GM19395 (cell line): ENCODE measurements around the gene MAP4K3.

Experiments
- ATAC-seq: cut with Tn5 transposase; IDR thresholded peaks from one replicate; pipeline ENCODE4 v1.9.1; 2021; ENCODE audit warnings: mild to moderate bottlenecking, moderate library complexity; ENCODE audit not compliant: unreplicated experiment

MAP4K3 gene

DNA sequence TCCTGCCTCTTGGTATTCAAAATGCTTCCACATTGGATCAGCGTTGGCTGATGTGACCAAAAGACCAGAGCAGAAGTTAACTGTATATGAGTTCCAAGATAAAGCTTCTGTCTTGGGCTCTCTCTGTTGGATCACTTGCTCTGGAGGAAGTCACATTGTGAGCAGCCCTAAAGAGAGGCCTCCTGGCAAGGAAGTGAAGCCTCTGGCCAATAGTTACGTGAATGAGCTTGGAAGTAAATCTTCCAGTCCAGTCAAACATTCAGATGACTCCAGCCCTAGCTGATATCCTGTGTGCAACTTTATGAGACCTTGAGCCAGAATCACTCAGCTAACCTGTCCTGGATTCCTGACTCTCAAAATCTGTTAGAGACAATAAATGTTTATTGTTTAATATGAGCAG is 125.6 kb downstream of the MAP4K3 start:
- ATAC-seq = no peak

GRCh38 chr2:39308778-39309177 is 128.3 kb downstream of the MAP4K3 start:
- ATAC-seq = no peak

DNA sequence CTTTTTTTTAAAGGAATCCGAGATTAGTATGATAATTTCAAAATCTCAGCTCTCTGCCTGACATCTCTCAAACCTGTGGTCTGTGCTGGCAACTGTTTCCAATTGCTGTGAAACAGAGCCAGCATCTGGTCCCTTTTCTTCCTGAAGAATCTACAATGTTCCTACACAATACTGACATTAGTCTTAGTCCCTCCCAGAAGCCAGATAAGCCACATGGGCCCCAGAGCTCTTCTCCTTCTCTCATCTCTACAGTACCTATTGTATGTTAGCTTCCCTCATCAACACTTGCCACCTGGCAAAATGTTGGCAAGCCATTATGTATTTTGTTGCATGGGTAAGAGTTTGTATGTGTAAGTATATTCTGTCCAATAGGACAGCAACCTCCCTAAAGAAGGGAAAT is 130.5 kb downstream of the MAP4K3 start:
- no peak for ATAC-seq

GRCh38 chr2:39304729-39305128 is 132.4 kb downstream of the MAP4K3 start:
- no peak for ATAC-seq

DNA sequence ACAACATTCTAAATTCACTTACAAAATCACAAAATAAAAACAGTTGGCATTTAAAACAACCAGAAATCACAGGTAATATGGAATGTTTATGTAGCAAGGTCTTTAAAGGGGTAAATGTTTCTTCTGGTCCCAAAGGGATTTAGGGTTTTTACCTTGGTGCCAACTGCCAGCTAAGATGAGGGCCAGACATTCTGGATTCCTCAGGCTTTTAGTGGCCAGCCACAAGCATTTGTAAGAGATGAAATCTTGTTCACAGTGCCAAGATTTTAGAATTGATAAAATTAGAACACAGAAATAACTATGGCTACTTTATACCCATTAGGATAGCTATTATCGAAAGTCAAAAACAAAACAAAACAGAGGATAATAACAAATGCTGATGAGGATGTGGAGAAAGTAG is 132.9 kb downstream of the MAP4K3 start:
- ATAC-seq = no peak

DNA sequence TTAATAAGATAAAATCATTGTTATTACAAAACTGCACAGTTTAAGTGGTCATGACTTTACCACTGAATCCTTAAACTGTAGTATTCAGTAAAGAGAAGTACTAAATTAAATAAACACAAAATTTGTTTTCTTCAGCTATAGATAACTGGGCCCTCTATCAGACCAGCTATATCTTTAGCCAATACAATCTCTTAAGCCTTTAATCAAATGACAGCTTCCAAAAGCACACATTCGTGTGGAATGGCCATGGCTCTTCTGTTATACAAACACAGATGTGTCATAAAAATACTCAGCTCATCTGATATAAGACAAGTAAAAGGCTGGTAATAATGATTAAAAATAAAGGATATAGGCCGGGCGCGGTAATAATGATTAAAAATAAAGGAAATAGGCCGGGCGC is 135.7 kb downstream of the MAP4K3 start:
- no peak for ATAC-seq

DNA sequence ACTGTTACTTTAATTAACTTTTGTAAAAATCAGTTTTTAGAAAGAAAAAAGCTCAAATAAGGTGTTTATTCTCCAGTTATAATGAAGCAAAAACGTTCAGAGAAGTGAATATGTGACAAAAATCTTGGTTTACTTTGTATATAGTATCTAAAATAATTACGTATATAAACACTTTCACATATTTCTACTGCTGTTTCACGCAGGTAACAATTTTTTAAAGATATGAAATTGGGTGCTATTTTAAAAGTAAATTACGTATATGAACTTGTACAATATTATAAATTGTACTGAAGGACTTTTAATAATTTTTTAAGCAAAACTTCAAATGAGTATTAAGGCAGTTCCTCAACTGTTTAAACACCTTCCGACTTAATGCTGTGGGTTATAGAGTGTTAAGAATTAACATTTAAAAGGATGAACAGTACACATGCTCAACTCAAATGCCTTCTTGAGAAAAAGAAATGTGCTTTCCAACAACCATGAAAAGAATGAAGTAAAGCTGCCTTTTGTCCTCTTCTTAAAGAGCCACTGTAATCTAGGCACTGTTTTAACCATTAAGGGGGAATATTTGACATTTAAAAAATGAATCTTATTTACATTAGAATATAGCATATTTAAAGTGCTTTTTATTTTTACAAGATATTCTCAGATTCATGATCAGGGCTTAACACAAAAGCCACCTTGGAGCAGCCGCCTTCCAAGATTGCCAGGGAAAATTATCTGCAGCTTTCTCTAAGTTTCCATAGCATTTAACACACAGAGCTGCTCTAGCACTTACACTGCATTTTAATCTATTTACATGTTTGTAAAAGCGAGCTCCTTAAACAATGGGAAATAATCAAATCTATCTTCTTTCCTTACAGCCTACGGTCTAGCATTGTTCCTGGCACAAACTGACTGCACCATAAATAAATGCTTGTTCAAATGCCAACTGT is 136.8 kb downstream of the MAP4K3 start:
- no peak for ATAC-seq

DNA sequence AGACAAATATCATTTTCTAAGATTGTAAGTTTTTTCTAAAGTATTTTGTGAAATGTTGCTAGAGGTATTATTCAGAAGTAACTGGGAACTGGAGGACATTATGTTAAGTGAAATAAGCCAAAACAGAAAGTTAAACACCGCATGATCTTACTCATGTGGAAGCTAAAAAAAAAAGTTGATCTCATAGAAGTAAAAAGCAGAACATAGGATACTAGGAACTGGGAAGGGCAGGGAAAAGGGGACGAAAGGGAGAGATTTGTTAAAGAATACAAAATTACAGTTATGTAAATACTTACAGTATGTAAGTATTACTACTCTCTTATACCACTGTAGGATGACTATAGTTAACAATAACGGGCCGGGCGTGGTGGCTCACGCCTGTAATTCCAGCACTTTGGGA is 146.7 kb downstream of the MAP4K3 start:
- no peak for ATAC-seq

GRCh38 chr2:39289609-39290008 is 147.5 kb downstream of the MAP4K3 start:
- ATAC-seq = no peak

GRCh38 chr2:39283561-39283960 is 153.5 kb downstream of the MAP4K3 start:
- ATAC-seq = no peak

GRCh38 chr2:39281391-39281790 is 155.7 kb downstream of the MAP4K3 start:
- ATAC-seq = no peak

DNA sequence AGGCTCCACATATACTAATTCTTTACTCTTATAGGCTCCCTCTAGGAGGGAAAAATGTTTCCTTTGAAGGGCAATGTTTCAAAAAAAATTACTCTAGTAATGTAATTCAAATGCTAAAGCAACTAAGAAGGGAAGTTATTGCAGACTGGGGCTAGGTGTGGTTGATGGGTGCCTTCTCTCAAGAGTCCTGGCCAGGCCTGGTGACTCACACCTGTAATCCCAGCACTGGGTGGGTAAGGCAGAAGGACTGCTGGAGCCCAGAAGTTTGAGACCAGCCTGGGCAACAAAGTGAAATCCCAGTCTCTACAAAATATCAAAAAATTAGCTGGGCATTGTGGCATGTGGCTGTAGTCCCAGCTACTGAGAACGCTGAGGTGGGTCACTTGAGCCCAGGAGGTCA is 162.1 kb downstream of the MAP4K3 start:
- ATAC-seq = no peak

- no peak for ATAC-seq
These were observed 167.1 kb downstream of the MAP4K3 start for GRCh38 chr2:39269941-39270340.

- no peak for ATAC-seq
These were observed 170.1 kb downstream of the MAP4K3 start for GRCh38 chr2:39266916-39267434.

- ATAC-seq = peak; percentile 72
These were observed 170.8 kb downstream of the MAP4K3 start for GRCh38 chr2:39266139-39266805.

DNA sequence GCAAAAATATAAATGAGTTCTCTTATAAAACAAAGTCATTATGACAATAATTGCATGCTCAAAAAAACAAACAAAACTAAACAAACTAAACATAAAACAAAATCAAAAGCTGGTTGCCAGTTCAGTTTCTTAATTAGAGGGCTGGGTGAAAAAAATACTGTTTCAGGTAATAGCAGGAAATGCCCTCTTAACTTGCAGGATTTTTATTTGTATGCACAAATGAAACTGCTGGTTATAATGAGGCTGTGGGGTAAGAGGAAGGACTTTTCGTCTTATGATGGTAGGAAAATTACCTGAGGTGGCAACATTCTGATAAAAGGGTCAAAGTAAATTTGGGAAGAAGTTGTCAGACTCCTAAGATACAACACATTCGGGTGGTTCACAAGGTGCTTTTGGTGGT is 171.8 kb downstream of the MAP4K3 start:
- ATAC-seq = no peak

- ATAC-seq = peak; percentile 72
These were observed 172.4 kb downstream of the MAP4K3 start for GRCh38 chr2:39264733-39265132.

GRCh38 chr2:39260087-39260486 is 177.0 kb downstream of the MAP4K3 start:
- ATAC-seq = no peak

DNA sequence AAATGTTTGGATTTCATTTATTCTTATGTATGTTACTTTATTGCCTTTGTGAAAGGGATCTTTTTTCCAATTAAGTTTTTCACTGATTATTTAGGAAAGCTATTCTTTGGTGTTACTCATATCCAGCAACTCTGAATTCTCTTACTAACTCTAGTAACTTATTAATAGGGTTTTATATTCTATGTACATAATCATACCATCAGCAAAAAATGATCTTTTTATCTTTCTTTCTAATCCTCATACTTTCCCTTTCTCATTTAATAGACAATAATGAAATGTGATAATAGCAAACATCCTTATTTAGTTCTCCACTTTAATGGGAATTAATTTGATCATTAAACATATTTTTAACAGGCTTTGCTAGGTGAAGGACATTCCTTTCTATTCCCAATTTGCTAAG is 181.0 kb downstream of the MAP4K3 start:
- ATAC-seq = no peak

DNA sequence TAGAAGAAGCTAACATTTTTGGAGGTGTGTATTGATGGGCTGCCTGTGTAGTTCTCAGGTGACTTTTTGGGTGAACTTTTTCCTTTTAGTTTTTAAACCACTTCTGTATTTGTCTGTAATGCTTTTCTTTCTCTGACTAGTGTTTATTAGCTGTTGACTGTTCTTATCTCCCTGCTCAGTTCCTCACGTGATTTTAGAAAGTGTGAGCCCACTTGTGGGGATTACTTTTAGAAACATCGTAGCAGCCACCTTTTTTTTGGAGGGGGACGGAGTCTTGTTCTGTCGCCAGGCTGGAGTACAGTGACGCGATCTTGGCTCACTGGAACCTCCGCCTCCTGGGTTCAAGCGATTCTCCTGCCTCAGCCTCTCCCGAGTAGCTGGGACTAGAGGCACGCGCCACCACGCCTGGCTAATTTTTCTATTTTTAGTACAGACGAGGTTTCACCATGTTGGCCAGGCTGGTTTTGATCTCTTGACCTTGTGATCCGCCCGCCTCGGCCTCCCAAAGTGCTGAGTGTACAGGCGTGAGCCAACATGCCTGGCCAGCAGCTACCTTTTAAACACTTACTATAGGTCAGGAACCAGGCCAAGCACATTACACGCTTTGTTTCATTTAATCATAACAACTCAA is 184.1 kb downstream of the MAP4K3 start:
- no peak for ATAC-seq

DNA sequence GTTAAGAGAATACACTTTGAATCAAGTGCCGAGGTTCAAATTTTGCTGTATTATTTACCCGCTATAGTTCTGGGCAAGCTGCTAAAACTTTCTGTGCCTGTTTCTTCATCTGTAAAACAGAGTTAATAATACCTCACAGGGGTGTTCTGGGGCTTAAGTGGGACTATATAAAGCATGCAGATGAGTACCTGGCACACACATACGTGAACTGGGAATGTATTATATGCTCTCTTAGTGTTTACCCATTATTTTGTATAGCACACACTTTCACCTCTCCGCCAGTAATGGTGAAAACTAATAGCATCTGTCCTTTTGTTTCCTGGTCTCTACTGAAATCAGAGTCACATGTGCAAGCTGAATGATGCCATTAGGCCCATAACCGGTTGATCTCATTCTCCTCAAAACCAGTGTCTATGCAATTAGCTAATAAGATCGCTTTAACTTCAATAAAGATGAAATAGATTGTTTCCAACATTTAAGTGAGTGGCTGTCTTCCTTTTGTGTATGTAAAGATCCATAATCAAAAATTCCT is 189.5 kb downstream of the MAP4K3 start:
- ATAC-seq = no peak
